Loucy (cell line): ENCODE measurements around the gene ABL2.

Experiments used
- H2AFZ ChIP-seq: fragments of 200-600 bp; sonication (generic); 2 replicates; pipeline ENCODE4 v1.6.0; 2016; ENCODE audit warnings: antibody characterized with exemption, mild to moderate bottlenecking, low read length, moderate library complexity
- H3F3A ChIP-seq: fragments of 200-600 bp; 2 replicates; pipeline ENCODE4 v1.6.0; 2016; ENCODE audit warnings: antibody characterized with exemption, low read depth, mild to moderate bottlenecking
- H3K27me3 ChIP-seq: fragments of 200-600 bp; sonication (generic); 2 replicates; pipeline ENCODE4 v1.6.1; 2014; ENCODE audit warnings: low read length, mild to moderate bottlenecking; ENCODE audit not compliant: insufficient read depth, poor library complexity, severe bottlenecking
- H3K36me3 ChIP-seq: fragments of 200-600 bp; sonication (generic); 2 replicates; pipeline ENCODE4 v1.6.1; 2016; ENCODE audit warnings: low read length; ENCODE audit not compliant: insufficient read depth
- H3K4me1 ChIP-seq: fragments of 200-600 bp; sonication (generic); 2 replicates; pipeline ENCODE4 v1.5.1; 2014; ENCODE audit warnings: low read length, mild to moderate bottlenecking; ENCODE audit not compliant: insufficient read depth, poor library complexity, severe bottlenecking
- H3K4me2 ChIP-seq: fragments of 200-600 bp; sonication (generic); 2 replicates; pipeline ENCODE4 v1.6.0; 2014; ENCODE audit warnings: antibody characterized with exemption, low read length, low read depth, mild to moderate bottlenecking; ENCODE audit not compliant: poor library complexity, severe bottlenecking
- H3K4me3 ChIP-seq: fragments of 200-600 bp; sonication (generic); 2 replicates; pipeline ENCODE4 v1.5.1; 2014; ENCODE audit warnings: low read length, mild to moderate bottlenecking, mixed read lengths; ENCODE audit not compliant: poor library complexity, severe bottlenecking
- H3K79me2 ChIP-seq: fragments of 200-600 bp; sonication (generic); 2 replicates; pipeline ENCODE4 v1.6.1; 2014; ENCODE audit warnings: low read length; ENCODE audit not compliant: insufficient read depth
- H3K9ac ChIP-seq: fragments of 200-600 bp; sonication (generic); 2 replicates; pipeline ENCODE4 v1.6.0; 2014; ENCODE audit warnings: mild to moderate bottlenecking, low read depth, low read length, moderate library complexity; ENCODE audit not compliant: poor library complexity, severe bottlenecking
- H3K9me2 ChIP-seq: fragments of 200-600 bp; sonication (generic); replicated peaks from 2 replicates; pipeline ENCODE4 v1.6.1; 2016; ENCODE audit warnings: low read depth, low read length, mixed read lengths
- H3K9me3 ChIP-seq: fragments of 200-600 bp; sonication (generic); 2 replicates; pipeline ENCODE4 v1.6.1; 2014; ENCODE audit warnings: mild to moderate bottlenecking, antibody characterized with exemption, low read length, low read depth; ENCODE audit not compliant: insufficient read depth
- H4K20me1 ChIP-seq: fragments of 200-600 bp; sonication (generic); 2 replicates; pipeline ENCODE4 v1.6.0; 2014; ENCODE audit warnings: antibody characterized with exemption, low read length, mild to moderate bottlenecking; ENCODE audit not compliant: insufficient read depth, poor library complexity, severe bottlenecking
- CTCF ChIP-seq: fragments of 200-600 bp; sonication (generic); conservative IDR thresholded peaks from 2 replicates; pipeline ENCODE4 v1.5.1; 2014; ENCODE audit warnings: mild to moderate bottlenecking, antibody characterized with exemption, low read length
- EZH2phosphoT487 ChIP-seq: fragments of 200-600 bp; IDR thresholded peaks from 2 replicates; pipeline ENCODE4 v1.6.1; 2018; ENCODE audit warnings: antibody characterized with exemption, mild to moderate bottlenecking, moderate library complexity, borderline replicate concordance

The ABL2 gene

GRCh38 chr1:179090923-179091322, 138.6 kb downstream of the ABL2 start:
- no peaks in the 10 kb centered on the region for H3K27me3 ChIP-seq
- H3K4me3 ChIP-seq = no peak overlapping the region
- no peak overlapping the region for H3K4me2 ChIP-seq
- H3K9ac ChIP-seq = no peak overlapping the region
- H3K4me1 ChIP-seq = no peaks in the 10 kb centered on the region
- H3K79me2 ChIP-seq = peaks cover 24% of the 10 kb centered on the region; the same call in 1 of the 2 replicates
- TF ChIP-seq EZH2phosphoT487 (no peak), CTCF (no peak)
- no peaks in the 10 kb centered on the region for H3K9me2 ChIP-seq
- no peak overlapping the region for H2AFZ ChIP-seq
- H3K9me3 ChIP-seq = no peaks in the 10 kb centered on the region
- peaks cover 55% of the 10 kb centered on the region; the same call in 1 of the 2 replicates for H3K36me3 ChIP-seq
- no peaks in the 10 kb centered on the region for H3F3A ChIP-seq
- no peaks in the 10 kb centered on the region for H4K20me1 ChIP-seq

DNA sequence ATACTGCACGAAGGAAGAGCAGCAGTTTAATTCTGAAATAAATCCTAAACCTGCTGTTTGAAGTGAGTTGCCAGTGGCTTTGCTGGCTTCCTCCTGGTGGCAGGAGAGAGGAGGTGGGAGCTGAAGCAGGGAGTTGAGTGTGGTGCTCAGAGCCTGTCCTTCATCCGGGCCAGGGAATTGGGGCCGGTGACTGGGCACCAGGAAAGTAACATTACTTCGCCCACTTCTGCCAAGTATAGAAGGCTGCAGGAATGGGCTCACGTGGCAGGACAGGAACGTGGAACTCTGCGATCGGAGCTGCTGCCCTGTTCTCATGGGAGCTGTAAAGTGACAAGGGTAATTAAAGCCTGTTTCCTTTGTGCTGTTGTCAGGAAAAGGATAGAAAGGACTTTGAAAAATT, 139.0 kb downstream of the ABL2 start:
- Histone ChIP-seq H3K4me2 (no peak overlapping the region), H2AFZ (no peak overlapping the region), H3K36me3 (peaks cover 51% of the 10 kb centered on the region; the same call in 1 of the 2 replicates), H3K9ac (no peak overlapping the region), H3K4me1 (no peaks in the 10 kb centered on the region), H3K79me2 (peaks cover 28% of the 10 kb centered on the region; the same call in 1 of the 2 replicates), H3K9me2 (no peaks in the 10 kb centered on the region), H3K4me3 (no peak overlapping the region), H3K9me3 (no peaks in the 10 kb centered on the region), H4K20me1 (no peaks in the 10 kb centered on the region), H3F3A (no peaks in the 10 kb centered on the region), H3K27me3 (no peaks in the 10 kb centered on the region)
- no peak; the same call in 1 of the 2 replicates for TF ChIP-seq CTCF

DNA sequence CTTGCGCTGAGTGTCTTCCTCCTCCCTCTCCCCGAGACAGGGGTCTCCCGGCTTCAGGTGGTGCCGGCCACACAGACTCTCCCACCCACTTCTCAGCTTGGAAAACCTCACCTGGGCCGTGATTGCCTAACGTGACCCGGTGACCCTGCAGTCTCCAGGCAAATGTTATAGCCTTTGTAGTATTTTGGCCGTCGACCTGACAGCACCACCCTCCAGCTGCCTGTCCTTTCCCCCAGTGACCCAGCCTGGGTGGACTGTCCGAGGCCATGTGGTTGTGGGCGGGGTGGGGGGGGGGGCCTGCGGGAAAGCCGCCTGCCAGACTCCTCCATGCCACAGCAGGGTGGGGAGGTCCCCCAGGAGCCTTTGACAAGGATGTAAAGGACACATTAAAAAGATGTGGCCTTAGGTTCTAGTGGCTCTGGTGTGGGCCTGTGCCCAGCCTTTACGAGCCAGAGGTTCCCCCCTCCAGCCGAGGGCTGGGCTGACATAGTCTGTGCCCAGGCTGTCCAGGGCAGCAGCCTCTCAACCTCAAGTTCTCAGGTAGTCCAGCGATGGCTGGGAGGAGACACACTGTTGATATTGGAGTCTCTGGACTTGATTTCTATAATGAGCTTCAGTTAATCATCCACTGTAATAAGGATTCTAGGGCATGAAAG, 139.5 kb downstream of the ABL2 start:
- Histone ChIP-seq H3K36me3 (peaks cover 46% of the 10 kb centered on the region; the same call in 1 of the 2 replicates), H3K4me3 (no peak overlapping the region), H2AFZ (no peak overlapping the region), H3K79me2 (peaks cover 33% of the 10 kb centered on the region), H3K4me2 (no peak overlapping the region), H3K9me2 (no peaks in the 10 kb centered on the region), H3K9me3 (no peaks in the 10 kb centered on the region), H3K9ac (no peak overlapping the region), H4K20me1 (no peaks in the 10 kb centered on the region), H3K27me3 (no peaks in the 10 kb centered on the region), H3F3A (no peaks in the 10 kb centered on the region), H3K4me1 (no peaks in the 10 kb centered on the region)
- TF ChIP-seq CTCF (no peak), EZH2phosphoT487 (no peak)
